AG04450 (cell line): Measurements from ENCODE around the gene PREB. TPM values are rescaled to one million over a fixed set of nuclear protein-coding genes. Genes with fewer than 3 reads are reported as not detected.

Experiments used
- CTCF ChIA-PET: fragments of 300-600, 350-600 bp; formaldehyde crosslinking; extraction: SDS; loops from one replicate; lab custom pipeline; 2022; ENCODE audit warnings: antibody characterized with exemption, inconsistent platforms; lab: Charles Lee
- POLR2A ChIA-PET: fragments of 350-600 bp; formaldehyde crosslinking; extraction: SDS; loops from one replicate; lab custom pipeline; 2021; ENCODE audit warnings: antibody characterized with exemption, inconsistent platforms; lab: Yijun Ruan, JAX
- DNase-seq: peaks from one replicate; pipeline ENCODE4 v3.0.0-alpha.2; 2011; ENCODE audit warnings: low read depth, low spot score
- H3K27ac ChIP-seq: one replicate; pipeline ENCODE4 v1.5.1; 2012; ENCODE audit warnings: low read depth, low read length, control low read depth
- H3K27me3 ChIP-seq: one replicate; pipeline ENCODE4 v1.6.0; 2012; ENCODE audit warnings: low read length; ENCODE audit not compliant: control insufficient read depth, insufficient read depth
- H3K4me3 ChIP-seq: 2 replicates; pipeline ENCODE4 v1.5.1; 2011; ENCODE audit warnings: mild to moderate bottlenecking, low read depth, low read length, control low read depth
- H3K9me3 ChIP-seq: 2 replicates; pipeline ENCODE4 v1.5.1; 2012; ENCODE audit warnings: low read length; ENCODE audit not compliant: control insufficient read depth, insufficient read depth
- CTCF ChIP-seq: IDR thresholded peaks from 2 replicates; pipeline ENCODE4 v1.5.1; 2011; ENCODE audit warnings: low read depth, low read length, control low read depth, inconsistent platforms
- polyA plus RNA-seq: library from polyadenylated mRNA; depleted of rRNA; stranded (reverse); fragments of >200 nt; gene quantifications from 2 replicates; pipeline ENCODE4 v1.2.3, GENCODE V29; 2011

PREB gene
- polyA plus RNA-seq, 1 experiment: 44.9 TPM

GRCh38 chr2:27138111-27138510, 3.7 kb upstream of the PREB start:
- TF ChIP-seq CTCF: no peak
- no peak for DNase-seq
- H3K27ac ChIP-seq: no peak overlapping the region
- H3K9me3 ChIP-seq: peaks cover 9% of the 10 kb centered on the region
- H3K4me3 ChIP-seq: no peak overlapping the region
- ChIA-PET POLR2A (no interaction called here), CTCF (no interaction called here)
- peaks cover 24% of the 10 kb centered on the region for H3K27me3 ChIP-seq

GRCh38 chr2:27137322-27137935, 3.0 kb upstream of the PREB start:
- CTCF ChIA-PET: no interaction called here
- Histone ChIP-seq H3K4me3 (no peak overlapping the region), H3K27me3 (peaks cover 20% of the 10 kb centered on the region), H3K9me3 (peaks cover 6% of the 10 kb centered on the region), H3K27ac (no peak overlapping the region)
- no peak for TF ChIP-seq CTCF
- POLR2A ChIA-PET: no interaction called here
- no peak for DNase-seq

- TF ChIP-seq CTCF: no peak
- H3K9me3 ChIP-seq: peaks cover 3% of the 10 kb centered on the region; the same call in 1 of the 2 replicates
- ChIA-PET POLR2A (no interaction called here), CTCF (no interaction called here)
- H3K27me3 ChIP-seq: peaks cover 16% of the 10 kb centered on the region
- no peak for DNase-seq
- no peak overlapping the region for H3K27ac ChIP-seq
- H3K4me3 ChIP-seq: no peak overlapping the region
Observed at GRCh38 chr2:27136751-27137150, 2.3 kb upstream of the PREB start.

GRCh38 chr2:27135478-27135955, 1.1 kb upstream of the PREB start:
- H3K9me3 ChIP-seq: peaks cover 3% of the 10 kb centered on the region; the same call in 1 of the 2 replicates
- DNase-seq: no peak
- CTCF ChIA-PET: no interaction called here
- no peak overlapping the region for H3K27ac ChIP-seq
- peaks cover 15% of the 10 kb centered on the region for H3K27me3 ChIP-seq
- H3K4me3 ChIP-seq: no peak overlapping the region
- POLR2A ChIA-PET: no interaction called here
- TF ChIP-seq CTCF: no peak

- no peak overlapping the region for H3K4me3 ChIP-seq
- ChIA-PET POLR2A (interaction anchor here (1.2 to 1.3 kb wide), 4 partner anchors 77 to 188 kb away, joined by 3 to 4 read pairs (median 4); partner anchors contain the start of genes ATRAID and SLC5A6), CTCF (interaction anchor here (1.1 to 3.3 kb wide), 5 partner anchors 11 to 158 kb away, joined by 3 to 49 read pairs (median 9); partner anchors contain the start of gene ABHD1)
- TF ChIP-seq CTCF: no peak
- peaks cover 13% of the 10 kb centered on the region for H3K27me3 ChIP-seq
- H3K27ac ChIP-seq: no peak overlapping the region
- peaks cover 3% of the 10 kb centered on the region; the same call in 1 of the 2 replicates for H3K9me3 ChIP-seq
- no peak for DNase-seq
Observed at GRCh38 chr2:27134781-27135477, 493 bp upstream of the PREB start.
